HG02885 (cell line): ENCODE results near the gene SNX1.
"Not testable (repeated sequence)": the region's sequence is repeated elsewhere in the genome, so short reads cannot be mapped to it uniquely, and the experiment has no call there.

Experiments used
- ATAC-seq: cut with Tn5 transposase; IDR thresholded peaks from one replicate; pipeline ENCODE4 v1.9.1; 2021; ENCODE audit warnings: mild to moderate bottlenecking; ENCODE audit not compliant: unreplicated experiment, poor library complexity

The SNX1 gene

GRCh38 chr15:64072812-64073211 lies 23.0 kb upstream of the SNX1 start:
- ATAC-seq = no peak

GRCh38 chr15:64073496-64073895 lies 22.3 kb upstream of the SNX1 start:
- ATAC-seq = not testable (repeated sequence)

GRCh38 chr15:64082757-64083156 lies 13.0 kb upstream of the SNX1 start:
- ATAC-seq = no peak

GRCh38 chr15:64089543-64090280 lies 6.1 kb upstream of the SNX1 start:
- ATAC-seq = no peak

- ATAC-seq = no peak
These were observed 5.3 kb upstream of the SNX1 start for GRCh38 chr15:64090527-64090926.

- no peak for ATAC-seq
These were observed 3.5 kb upstream of the SNX1 start for GRCh38 chr15:64092075-64092820.

- peak; percentile 27 for ATAC-seq
These were observed 2.7 kb upstream of the SNX1 start for GRCh38 chr15:64092864-64093626.

GRCh38 chr15:64093627-64094417 lies 2.0 kb upstream of the SNX1 start, which contains the start of gene CIAO2A:
Gene CIAO2A (minus strand): TSS chr15:64093838. CDS start chr15:64093768, 70 bp downstream.
- ATAC-seq = peak; percentile 73

- no peak for ATAC-seq
These were observed 369 bp upstream of the SNX1 start for GRCh38 chr15:64095431-64095794.

GRCh38 chr15:64096668-64097384 lies 1.0 kb downstream of the SNX1 start:
- no peak for ATAC-seq

- ATAC-seq = no peak
These were observed 3.6 kb downstream of the SNX1 start for GRCh38 chr15:64099379-64099778.

- ATAC-seq = no peak
These were observed 5.2 kb downstream of the SNX1 start for GRCh38 chr15:64100958-64101357.

- ATAC-seq = no peak
These were observed 6.7 kb downstream of the SNX1 start for GRCh38 chr15:64102497-64102896.

- ATAC-seq = no peak
These were observed 9.4 kb downstream of the SNX1 start for GRCh38 chr15:64105113-64105704.

GRCh38 chr15:64107337-64107736 lies 11.6 kb downstream of the SNX1 start:
- no peak for ATAC-seq

GRCh38 chr15:64110108-64110701 lies 14.4 kb downstream of the SNX1 start:
- ATAC-seq = not testable (repeated sequence)

GRCh38 chr15:64110950-64111678 lies 15.3 kb downstream of the SNX1 start:
- ATAC-seq = no peak

- no peak for ATAC-seq
These were observed 15.9 kb downstream of the SNX1 start for GRCh38 chr15:64111679-64112050.
